Astrocyte (in vitro differentiated cells and primary cell): Measurements from ENCODE around the gene CYB5A.

Experiments used
- CTCF ChIP-seq: IDR thresholded peaks from 2 replicates; pipeline ENCODE4 v1.5.1; 2011; ENCODE audit warnings: low read depth, mild to moderate bottlenecking, inconsistent platforms, low read length, moderate library complexity; ENCODE audit not compliant: insufficient read depth
- EZH2 ChIP-seq: IDR thresholded peaks from 2 replicates; pipeline ENCODE4 v1.6.1; 2012; ENCODE audit warnings: mild to moderate bottlenecking, low read length, inconsistent platforms; ENCODE audit not compliant: insufficient read depth

- TF ChIP-seq CTCF (no peak), EZH2 (no peak)
These were observed 75.9 kb downstream of the CYB5A start for GRCh38 chr18:74215863-74216262.
